Mesenchymal stem cell (in vitro differentiated cells and primary cell): ENCODE measurements around the gene RASSF7.
"Not testable (repeated sequence)": the region's sequence is repeated elsewhere in the genome, so short reads cannot be mapped to it uniquely, and the experiment has no call there.

ENCODE experiments used
- DNase-seq: peaks from one replicate; pipeline ENCODE4 v3.0.0-alpha.2; 2013
- H2AFZ ChIP-seq: one replicate; pipeline ENCODE4 v1.6.1; 2013; ENCODE audit warnings: low read depth, mild to moderate bottlenecking, control low read depth, inconsistent platforms, low read length, moderate library complexity
- H2AK5ac ChIP-seq: 2 replicates; pipeline ENCODE4 v1.6.1; 2013; ENCODE audit warnings: low read length, moderate library complexity, mild to moderate bottlenecking, inconsistent platforms; ENCODE audit not compliant: severe bottlenecking
- H2BK120ac ChIP-seq: one replicate; pipeline ENCODE4 v1.6.1; 2013; ENCODE audit warnings: low read depth, mild to moderate bottlenecking, inconsistent platforms, low read length, moderate library complexity
- H2BK12ac ChIP-seq, 2 experiments: one replicate each; pipeline ENCODE4 v1.6.1; 2013; ENCODE audit warnings: inconsistent platforms in 2 of 2, low read length in 2 of 2, mild to moderate bottlenecking in 2 of 2, moderate library complexity in 2 of 2, control low read depth in 1 of 2
- H2BK15ac ChIP-seq: one replicate; pipeline ENCODE4 v1.6.1; 2013; ENCODE audit warnings: mild to moderate bottlenecking, low read depth, inconsistent platforms; ENCODE audit not compliant: poor library complexity, severe bottlenecking
- H2BK5ac ChIP-seq: 2 replicates; pipeline ENCODE4 v1.6.1; 2013; ENCODE audit warnings: low read depth, mild to moderate bottlenecking, low read length, control low read depth, inconsistent platforms; ENCODE audit not compliant: poor library complexity, severe bottlenecking
- H3K14ac ChIP-seq, 2 experiments: one replicate each; pipeline ENCODE4 v1.6.1; 2013; ENCODE audit warnings: inconsistent platforms in 2 of 2, low read length in 2 of 2, control low read depth in 1 of 2, mild to moderate bottlenecking in 1 of 2, moderate library complexity in 1 of 2
- H3K18ac ChIP-seq, 2 experiments: one replicate each; pipeline ENCODE4 v1.6.1; 2013; ENCODE audit warnings: inconsistent platforms in 2 of 2, low read length in 2 of 2, control low read depth in 1 of 2, low read depth in 1 of 2, mild to moderate bottlenecking in 1 of 2
- H3K23ac ChIP-seq, 2 experiments: one replicate each; pipeline ENCODE4 v1.6.1; 2013; ENCODE audit warnings: inconsistent platforms in 2 of 2, low read length in 2 of 2, mild to moderate bottlenecking in 2 of 2, moderate library complexity in 2 of 2, control low read depth in 1 of 2
- H3K27ac ChIP-seq: 2 replicates; pipeline ENCODE4 v1.5.1; 2013; ENCODE audit warnings: mild to moderate bottlenecking, moderate library complexity, low read length, control low read depth, inconsistent platforms; ENCODE audit not compliant: poor library complexity, severe bottlenecking
- H3K27me3 ChIP-seq, 2 experiments: 2 replicates each; pipeline versions ENCODE4 v1.6.1 to v1.7.0; 2013; ENCODE audit warnings: low read length in 2 of 2, mild to moderate bottlenecking in 2 of 2, moderate library complexity in 2 of 2, control low read depth in 1 of 2, inconsistent platforms in 1 of 2; ENCODE audit not compliant: control insufficient read depth in 1 of 2, insufficient read depth in 1 of 2
- H3K36me3 ChIP-seq, 2 experiments: 2 replicates each; pipeline versions ENCODE4 v1.6.1 to v1.7.0; 2013; ENCODE audit warnings: low read length in 2 of 2, control low read depth in 1 of 2, inconsistent platforms in 1 of 2, low read depth in 1 of 2, mild to moderate bottlenecking in 1 of 2; ENCODE audit not compliant: insufficient read depth in 2 of 2, control insufficient read depth in 1 of 2
- H3K4ac ChIP-seq, 2 experiments: one replicate each; pipeline ENCODE4 v1.6.1; 2013; ENCODE audit warnings: inconsistent platforms in 2 of 2, low read length in 2 of 2, mild to moderate bottlenecking in 2 of 2, moderate library complexity in 2 of 2, control low read depth in 1 of 2, low read depth in 1 of 2
- H3K4me1 ChIP-seq: 2 replicates; pipeline ENCODE4 v1.6.1; 2013; ENCODE audit warnings: low read depth, low read length, control low read depth; ENCODE audit not compliant: control insufficient read depth, insufficient read depth
- H3K4me2 ChIP-seq: 2 replicates; pipeline ENCODE4 v1.6.1; 2013; ENCODE audit warnings: low read length, mild to moderate bottlenecking, inconsistent platforms; ENCODE audit not compliant: poor library complexity, severe bottlenecking
- H3K4me3 ChIP-seq, 2 experiments: 2 replicates each; pipeline versions ENCODE4 v1.5.1 to v1.7.0; 2013; ENCODE audit warnings: low read length in 2 of 2, mild to moderate bottlenecking in 2 of 2, control low read depth in 1 of 2, low read depth in 1 of 2; ENCODE audit not compliant: insufficient read depth in 1 of 2
- H3K79me1 ChIP-seq: replicated peaks from 2 replicates; pipeline ENCODE4 v1.6.1; 2013; ENCODE audit warnings: mild to moderate bottlenecking, control low read depth, low read length, inconsistent platforms; ENCODE audit not compliant: poor library complexity, severe bottlenecking
- H3K9ac ChIP-seq: 2 replicates; pipeline ENCODE4 v1.7.0; 2013; ENCODE audit warnings: mild to moderate bottlenecking, low read length, moderate library complexity
- H3K9me3 ChIP-seq: 2 replicates; pipeline ENCODE4 v1.7.0; 2013; ENCODE audit warnings: mild to moderate bottlenecking, low read length; ENCODE audit not compliant: control insufficient read depth
- H4K8ac ChIP-seq: one replicate; pipeline ENCODE4 v1.6.1; 2013; ENCODE audit warnings: inconsistent platforms, mild to moderate bottlenecking, low read length, moderate library complexity
- H4K91ac ChIP-seq: one replicate; pipeline ENCODE4 v1.6.1; 2013; ENCODE audit warnings: mild to moderate bottlenecking, low read length, inconsistent platforms
- whole genome bisulfite sequencing: methylation state at CpG from one replicate; pipeline ENCODE4 v1.1.7; 2013; ENCODE audit warnings: mixed read lengths; 5-methylcytosine and 5-hydroxymethylcytosine counted together

Gene RASSF7

DNA sequence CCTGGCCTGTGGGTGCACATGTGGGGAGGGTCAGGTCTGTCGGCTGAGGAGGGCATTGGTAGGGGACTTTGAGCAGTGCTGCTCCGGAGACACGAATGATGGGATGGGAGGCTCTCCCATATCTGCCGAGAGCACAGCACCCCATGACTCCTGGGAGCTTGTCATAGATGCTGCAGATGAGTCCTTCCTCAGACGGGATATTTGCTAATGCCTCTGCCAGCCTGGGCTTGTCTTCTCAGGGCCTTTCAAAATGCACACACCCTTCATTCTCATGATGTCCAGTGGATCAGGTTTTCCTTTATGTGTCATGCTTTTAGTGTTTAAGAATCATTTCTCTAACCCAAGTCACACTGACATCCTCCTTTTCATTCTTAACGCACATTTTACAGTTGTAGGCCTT lies 45.6 kb upstream of the RASSF7 start:
- Histone ChIP-seq H2BK12ac (no peak overlapping the region), H2BK5ac (no peak overlapping the region), H3K9me3 (peaks cover 3% of the 10 kb centered on the region), H2AFZ (no peak overlapping the region), H3K18ac (no peak overlapping the region), H3K9ac (no peak overlapping the region), H2BK120ac (no peak overlapping the region), H3K79me1 (peaks cover 4% of the 10 kb centered on the region), H2AK5ac (no peak overlapping the region), H2BK15ac (no peak overlapping the region), H3K27ac (no peak overlapping the region), H3K4ac (no peak overlapping the region), H3K27me3 (no peaks in the 10 kb centered on the region), H3K23ac (no peak overlapping the region), H3K36me3 (peaks cover 33% of the 10 kb centered on the region in 2 experiments), H3K14ac (no peak overlapping the region), H4K8ac (no peak overlapping the region), H3K4me3 (no peak overlapping the region), H3K4me1 (peaks cover 14% of the 10 kb centered on the region), H4K91ac (no peak overlapping the region), H3K4me2 (no peak overlapping the region)
- 100% methylated on average over 6 of the region's 6 CpGs for WGBS
- no peak for DNase-seq

DNA sequence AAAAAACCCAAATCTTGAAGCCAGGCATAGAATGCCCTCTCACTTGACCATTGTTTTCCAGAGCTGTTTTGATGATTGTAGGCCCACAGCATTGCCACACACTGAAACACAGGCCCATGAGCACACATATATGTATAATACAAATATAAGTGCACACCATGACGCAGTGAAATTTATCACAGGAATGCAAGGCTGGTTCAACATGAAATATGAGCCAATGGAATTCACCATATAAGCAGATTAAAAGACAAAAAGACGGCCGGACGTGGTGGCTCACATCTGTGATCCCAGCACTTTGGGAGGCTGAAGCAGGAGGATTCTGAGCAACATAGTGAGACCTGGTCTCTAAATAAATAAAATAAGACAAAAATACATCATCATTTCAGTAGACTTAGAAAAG lies 44.4 kb upstream of the RASSF7 start:
- WGBS, result 97% methylated on average over 4 of the region's 4 CpGs
- Histone ChIP-seq H3K9ac (no peak overlapping the region), H3K27ac (no peak overlapping the region), H3K18ac (no peak overlapping the region), H2BK120ac (no peak overlapping the region), H3K4me3 (no peak overlapping the region), H4K8ac (no peak overlapping the region), H2AFZ (no peak overlapping the region), H3K23ac (no peak overlapping the region), H2BK5ac (no peak overlapping the region), H2AK5ac (no peak overlapping the region), H3K4me1 (peaks cover 14% of the 10 kb centered on the region), H4K91ac (no peak overlapping the region), H3K4me2 (no peak overlapping the region), H3K14ac (no peak overlapping the region), H2BK15ac (no peak overlapping the region), H2BK12ac (no peak overlapping the region), H3K4ac (no peak overlapping the region), H3K27me3 (no peaks in the 10 kb centered on the region), H3K9me3 (peaks cover 3% of the 10 kb centered on the region), H3K79me1 (peaks cover 4% of the 10 kb centered on the region), H3K36me3 (peaks cover 29% of the 10 kb centered on the region in 2 experiments)
- no peak for DNase-seq

DNA sequence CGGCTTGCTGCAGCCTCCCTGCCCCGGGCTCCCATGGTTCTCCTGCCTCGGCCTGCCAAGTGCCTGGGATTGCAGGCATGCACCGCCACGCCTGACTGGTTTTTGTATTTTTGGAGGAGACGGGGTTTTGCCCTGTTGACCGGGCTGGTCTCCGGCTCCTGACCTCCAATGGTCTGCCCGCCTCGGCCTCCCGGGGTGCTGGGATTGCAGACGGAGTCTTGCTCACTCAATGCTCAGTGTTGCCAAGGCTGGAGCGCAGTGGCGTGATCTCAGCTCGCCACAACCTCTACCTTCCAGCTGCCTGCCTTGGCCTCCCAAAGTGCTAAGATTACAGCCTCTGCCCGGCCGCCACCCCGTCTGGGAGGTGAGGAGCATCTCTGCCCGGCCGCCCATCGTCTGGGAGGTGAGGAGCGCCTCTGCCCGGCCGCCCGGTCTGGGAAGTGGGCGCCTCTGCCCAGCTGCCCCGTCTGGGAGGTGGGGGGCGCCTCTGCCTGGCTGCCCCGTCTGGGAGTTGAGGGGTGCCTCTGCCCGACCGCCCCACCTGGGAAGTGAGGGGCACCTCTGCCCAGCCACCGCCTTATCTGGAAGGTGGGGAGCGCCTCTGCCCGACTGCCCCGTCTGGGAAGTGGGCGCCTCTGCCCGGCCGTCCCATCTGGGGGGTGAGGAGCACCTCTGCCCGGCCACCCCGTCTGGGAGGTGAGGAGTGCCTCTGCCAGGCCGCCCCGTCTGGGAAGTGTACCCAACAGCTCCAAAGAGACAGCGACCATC lies 43.7 kb upstream of the RASSF7 start:
- DNase-seq, H3K27me3 ChIP-seq, H3K23ac ChIP-seq, H4K8ac ChIP-seq, H3K14ac ChIP-seq, H3K18ac ChIP-seq, H3K4me3 ChIP-seq, H2BK12ac ChIP-seq, H3K79me1 ChIP-seq, H2BK120ac ChIP-seq, H2AFZ ChIP-seq, H2BK5ac ChIP-seq, H2BK15ac ChIP-seq, H3K9ac ChIP-seq, H3K4ac ChIP-seq, H3K9me3 ChIP-seq: not testable (repeated sequence)
- peak overlapping the region; percentile 67 for H3K27ac ChIP-seq
- peak overlapping the region; percentile 7 for H4K91ac ChIP-seq
- peak overlapping the region; percentile 55 for H2AK5ac ChIP-seq
- peak overlapping the region; percentile 12 for H3K4me2 ChIP-seq
- 97% methylated on average over 42 of the region's 43 CpGs for WGBS
- H3K4me1 ChIP-seq, result peaks cover 14% of the 10 kb centered on the region
- peaks cover 22 to 24% of the 10 kb centered on the region in 2 experiments for H3K36me3 ChIP-seq

DNA sequence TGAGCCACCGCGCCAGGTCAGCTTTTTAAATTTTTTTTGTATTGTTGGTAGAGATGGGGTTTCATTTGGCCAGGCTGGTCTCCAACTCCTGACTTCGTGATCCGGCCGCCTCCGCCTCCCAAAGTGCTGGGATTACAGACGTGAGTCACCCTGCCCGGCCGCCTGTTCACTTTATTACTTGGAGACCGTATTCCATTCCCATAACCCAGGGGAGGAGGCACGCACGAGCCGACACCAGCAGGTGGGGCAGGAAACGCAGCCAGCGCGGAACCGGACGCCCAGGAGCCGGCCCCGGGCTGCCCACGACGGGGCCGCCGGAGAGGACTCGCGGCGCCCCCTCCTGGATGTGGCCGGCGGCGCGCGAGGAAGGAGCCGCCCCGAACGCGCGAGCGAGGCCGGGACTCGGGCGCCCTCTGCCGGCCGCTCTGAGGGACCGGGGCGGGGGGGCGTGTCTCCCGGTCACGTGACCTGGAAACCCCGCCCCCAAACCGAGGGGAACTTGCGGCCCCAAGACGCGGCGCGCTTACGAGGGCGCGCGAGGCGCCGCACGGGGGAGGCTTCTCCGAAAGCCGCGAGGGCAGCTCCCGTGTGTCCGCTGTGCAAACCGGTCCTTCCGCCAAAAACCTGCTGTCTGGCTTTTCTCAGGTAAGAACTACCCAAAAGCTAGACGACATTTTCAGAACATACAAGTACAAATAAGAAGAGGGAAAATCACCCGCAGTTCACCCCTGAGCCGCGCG lies 42.1 kb upstream of the RASSF7 start:
- Histone ChIP-seq H3K27me3 (no peaks in the 10 kb centered on the region), H2AK5ac (no peak overlapping the region), H3K14ac (no peak overlapping the region), H3K4me1 (peaks cover 13% of the 10 kb centered on the region), H3K79me1 (peaks cover 2% of the 10 kb centered on the region), H3K9ac (peak overlapping the region; percentile 77), H3K9me3 (peaks cover 3% of the 10 kb centered on the region), H2BK5ac (no peak overlapping the region), H2AFZ (peak overlapping the region; percentile 19), H3K23ac (no peak overlapping the region), H3K4me2 (peak overlapping the region; percentile 58), H3K36me3 (peaks cover 15 to 16% of the 10 kb centered on the region in 2 experiments), H2BK12ac (no peak overlapping the region), H4K91ac (no peak overlapping the region), H2BK15ac (no peak overlapping the region), H3K4me3 (peak overlapping the region in 1 of 2 experiments; percentile 72), H2BK120ac (no peak overlapping the region), H3K27ac (peak overlapping the region; percentile 81), H3K4ac (no peak overlapping the region), H3K18ac (no peak overlapping the region), H4K8ac (peak overlapping the region; percentile 72)
- WGBS, result 19% methylated on average over 61 of the region's 74 CpGs
- DNase-seq, result peak; percentile 94
